Thyroid gland (tissue), 4 donors: ENCODE measurements around the gene FBXL17. TPM values are rescaled to one million over a fixed set of nuclear protein-coding genes. Genes with fewer than 3 reads are reported as not detected.

ENCODE experiments used
- DNase-seq, 2 donors: peaks; one replicate each; pipeline ENCODE4 v3.0.0-alpha.2; 2019
- H3K27ac ChIP-seq, 3 donors: fragments of 200-600 bp; sonication (generic); 1 replicate in 2 of 3; 2 replicates in 1 of 3; pipeline ENCODE4 v1.5.1; 2016 to 2019; ENCODE audit warnings: mild to moderate bottlenecking in 1 of 3, moderate library complexity in 1 of 3
- H3K27me3 ChIP-seq: fragments of 200-600 bp; sonication (generic); one replicate; pipeline ENCODE4 v1.5.1; 2019
- H3K36me3 ChIP-seq, 2 donors: fragments of 200-600 bp; sonication (generic); one replicate each; pipeline ENCODE4 v1.5.1; 2016 to 2019
- H3K4me1 ChIP-seq, 2 donors: fragments of 200-600 bp; sonication (generic); one replicate each; pipeline ENCODE4 v1.5.1; 2017 to 2019
- H3K4me3 ChIP-seq, 3 donors: fragments of 200-600 bp; sonication (generic); replicated peaks in 1 of 3; 1 replicate in 2 of 3; 2 replicates in 1 of 3; pipeline ENCODE4 v1.5.1; 2016; ENCODE audit warnings: mild to moderate bottlenecking in 1 of 3
- H3K9me3 ChIP-seq: fragments of 200-600 bp; sonication (generic); one replicate; pipeline ENCODE4 v1.5.1; 2017
- CTCF ChIP-seq, 6 experiments: fragments of 200-600 bp in 3 of 6; fragments of 450-650 bp in 3 of 6; sonication (generic) in 3 of 6; IDR thresholded peaks; one replicate each; pipeline ENCODE4 v1.5.1; 2016 to 2019; ENCODE audit warnings: antibody characterized with exemption in 6 of 6, mild to moderate bottlenecking in 2 of 6, inconsistent platforms in 1 of 6, moderate library complexity in 1 of 6
- POLR2A ChIP-seq, 2 donors: fragments of 450-650 bp; IDR thresholded peaks; one replicate each; pipeline ENCODE4 v1.6.1; 2017; ENCODE audit warnings: antibody characterized with exemption in 2 of 2, mild to moderate bottlenecking in 2 of 2, moderate library complexity in 1 of 2
- WGBS, 2 donors: methylation state at CpG; one replicate each; pipeline ENCODE4 v1.1.5; 2017; 5-methylcytosine and 5-hydroxymethylcytosine counted together
- intact Hi-C: fragments of 100-400 bp; cut with DNase I; formaldehyde crosslinking; loops from one replicate; pipeline ENCODE4 v1.15.1; 2023
- total RNA-seq, 4 donors: library from RNA; depleted of rRNA; stranded (reverse); fragments of >200 nt; gene quantifications; one replicate each; pipeline ENCODE4 v1.2.3, GENCODE V29; 2016

The FBXL17 gene
- total RNA-seq, 4 donors from 2014 or later: 37.6 to 77.7 (median 55.6) TPM

- no peaks in the 10 kb centered on the region for H3K9me3 ChIP-seq
- no peak overlapping the region for H3K27ac ChIP-seq
- no peak for TF ChIP-seq CTCF (IDR thresholded peaks at IDR 0.05)
- no peak for TF ChIP-seq POLR2A (IDR thresholded peaks at IDR 0.05)
- DNase-seq: no peak
- intact Hi-C loops: no loop called here
- H3K4me3 ChIP-seq: no peak overlapping the region
- no peaks in the 10 kb centered on the region for H3K36me3 ChIP-seq
- H3K27me3 ChIP-seq: no peaks in the 10 kb centered on the region
- WGBS, 2 donors: 92 to 95% methylated on average over 4 of the region's 4 CpGs
- H3K4me1 ChIP-seq: peaks cover 8 to 28% of the 10 kb centered on the region in 2 donors
Observed at GRCh38 chr5:108124596-108124995, 257.3 kb downstream of the FBXL17 start.

GRCh38 chr5:108122702-108123101 is 259.2 kb downstream of the FBXL17 start:
- Histone ChIP-seq H3K4me1 (peaks cover 13 to 36% of the 10 kb centered on the region in 2 donors), H3K9me3 (no peaks in the 10 kb centered on the region), H3K36me3 (no peaks in the 10 kb centered on the region), H3K27ac (no peak overlapping the region), H3K4me3 (no peak overlapping the region), H3K27me3 (no peaks in the 10 kb centered on the region)
- no peak for DNase-seq
- WGBS, 2 donors: 87 to 95% methylated on average over 4 of the region's 4 CpGs
- intact Hi-C loops: no loop called here
- TF ChIP-seq CTCF (IDR thresholded peaks at IDR 0.05) (no peak), POLR2A (IDR thresholded peaks at IDR 0.05) (no peak)

GRCh38 chr5:108118813-108119514 is 262.9 kb downstream of the FBXL17 start:
- WGBS, 2 donors: 98 to 99% methylated on average over 2 of the region's 2 CpGs
- H3K36me3 ChIP-seq: no peaks in the 10 kb centered on the region
- TF ChIP-seq CTCF (IDR thresholded peaks at IDR 0.05) (no peak), POLR2A (IDR thresholded peaks at IDR 0.05) (no peak)
- H3K27me3 ChIP-seq: no peaks in the 10 kb centered on the region
- intact Hi-C loops: no loop called here
- no peak overlapping the region for H3K4me3 ChIP-seq
- H3K4me1 ChIP-seq: peaks cover 6 to 25% of the 10 kb centered on the region in 2 donors
- DNase-seq: peak; percentile 20 to 41
- H3K27ac ChIP-seq: peak overlapping the region in 2 of 3 donors; percentile 29 to 33
- H3K9me3 ChIP-seq: no peaks in the 10 kb centered on the region

- intact Hi-C loops: no loop called here
- TF ChIP-seq POLR2A (IDR thresholded peaks at IDR 0.05): no peak
- TF ChIP-seq CTCF (IDR thresholded peaks at IDR 0.05): no peak
- H3K27ac ChIP-seq: no peak overlapping the region
Observed at GRCh38 chr5:108115673-108116072, 266.2 kb downstream of the FBXL17 start.

GRCh38 chr5:108113950-108114349 is 267.9 kb downstream of the FBXL17 start:
- H3K9me3 ChIP-seq: no peaks in the 10 kb centered on the region
- H3K36me3 ChIP-seq: no peaks in the 10 kb centered on the region
- TF ChIP-seq CTCF (IDR thresholded peaks at IDR 0.05) (no peak), POLR2A (IDR thresholded peaks at IDR 0.05) (no peak)
- 94 to 98% methylated on average over 2 of the region's 2 CpGs for WGBS, 2 donors
- no peaks in the 10 kb centered on the region for H3K27me3 ChIP-seq
- H3K4me1 ChIP-seq: peaks cover 1 to 2% of the 10 kb centered on the region in 2 donors
- no peak for DNase-seq
- H3K27ac ChIP-seq: no peak overlapping the region
- H3K4me3 ChIP-seq: no peak overlapping the region
- intact Hi-C loops: no loop called here

More at GRCh38 chr5:108115673-108116072, 266.2 kb downstream of the FBXL17 start:
- Histone ChIP-seq H3K4me3 (no peak overlapping the region), H3K27me3 (no peaks in the 10 kb centered on the region), H3K36me3 (no peaks in the 10 kb centered on the region), H3K4me1 (peaks cover 5 to 11% of the 10 kb centered on the region in 2 donors), H3K9me3 (no peaks in the 10 kb centered on the region)
- DNase-seq: no peak
